Left ventricle myocardium inferior (tissue), 1 donor: ENCODE measurements around the gene PPFIA2. TPM values are rescaled to one million over a fixed set of nuclear protein-coding genes. Genes with fewer than 3 reads are reported as not detected.

Experiments used
- DNase-seq: peaks from one replicate; pipeline ENCODE4 v3.0.0-alpha.2; 2020
- H3K27ac ChIP-seq: fragments of 200-600 bp; replicated peaks from 2 replicates; pipeline ENCODE4 v1.8.0; 2021
- H3K27me3 ChIP-seq: fragments of 200-600 bp; 2 replicates; pipeline ENCODE4 v1.8.0; 2021; ENCODE audit warnings: low read depth
- H3K36me3 ChIP-seq: fragments of 200-600 bp; 2 replicates; pipeline ENCODE4 v1.8.0; 2021
- H3K4me1 ChIP-seq: fragments of 200-600 bp; 2 replicates; pipeline ENCODE4 v1.8.0; 2021
- H3K4me3 ChIP-seq: fragments of 200-600 bp; 2 replicates; pipeline ENCODE4 v1.8.0; 2021; ENCODE audit warnings: mild to moderate bottlenecking, moderate library complexity
- H3K9me3 ChIP-seq: fragments of 200-600 bp; replicated peaks from 2 replicates; pipeline ENCODE4 v1.8.0; 2021
- intact Hi-C: fragments of 100-400 bp; cut with micrococcal nuclease; formaldehyde crosslinking; loops from one replicate; pipeline ENCODE4 v1.11.0; 2022
- total RNA-seq: library from RNA; stranded (reverse); fragmentation: NEBNext Ultra II Directional; extraction: Animal tissue kit (Norgen Biotek cat#: 25700); gene quantifications from one replicate; pipeline ENCODE4 v1.2.1, GENCODE V29; 2021
- TF ChIP-seq, protein P1 (sequence below): fragments of 200-600 bp; IDR thresholded peaks from 2 replicates; pipeline ENCODE4 v1.8.0; 2021; ENCODE audit warnings: antibody characterized with exemption, mild to moderate bottlenecking, borderline replicate concordance
- donor health status: DM: no; HTN: yes; CAD: no; lungs with severe emphysema.

The PPFIA2 gene
- total RNA-seq, 1 donor from 2014 or later: 0.82 TPM

DNA sequence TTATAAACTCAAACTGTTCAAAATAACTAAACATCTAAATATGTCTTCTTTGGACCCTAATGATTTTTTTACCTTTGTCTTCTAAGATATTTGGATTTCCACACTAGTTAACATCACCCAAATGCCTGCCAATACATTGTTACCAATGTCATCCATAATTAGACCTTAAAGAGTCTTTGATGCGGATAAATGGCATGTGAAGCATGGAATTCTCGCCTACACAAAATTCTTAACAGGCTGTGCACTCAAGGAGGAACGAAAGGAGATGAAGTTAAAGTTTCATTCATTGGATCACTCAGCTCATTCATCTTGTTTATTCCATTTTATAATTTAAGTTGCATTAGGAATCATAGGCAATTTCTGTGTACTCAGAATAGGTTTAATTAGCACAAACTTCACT, 461.5 kb downstream of the PPFIA2 start:
- intact Hi-C loops: no loop called here
- peaks cover 7% of the 10 kb centered on the region for H3K9me3 ChIP-seq
- H3K4me1 ChIP-seq: no peaks in the 10 kb centered on the region
- no peak for DNase-seq
- H3K27ac ChIP-seq: no peak overlapping the region
- H3K27me3 ChIP-seq: no peaks in the 10 kb centered on the region
- no peaks in the 10 kb centered on the region for H3K36me3 ChIP-seq
- TF ChIP-seq, protein P1, sequence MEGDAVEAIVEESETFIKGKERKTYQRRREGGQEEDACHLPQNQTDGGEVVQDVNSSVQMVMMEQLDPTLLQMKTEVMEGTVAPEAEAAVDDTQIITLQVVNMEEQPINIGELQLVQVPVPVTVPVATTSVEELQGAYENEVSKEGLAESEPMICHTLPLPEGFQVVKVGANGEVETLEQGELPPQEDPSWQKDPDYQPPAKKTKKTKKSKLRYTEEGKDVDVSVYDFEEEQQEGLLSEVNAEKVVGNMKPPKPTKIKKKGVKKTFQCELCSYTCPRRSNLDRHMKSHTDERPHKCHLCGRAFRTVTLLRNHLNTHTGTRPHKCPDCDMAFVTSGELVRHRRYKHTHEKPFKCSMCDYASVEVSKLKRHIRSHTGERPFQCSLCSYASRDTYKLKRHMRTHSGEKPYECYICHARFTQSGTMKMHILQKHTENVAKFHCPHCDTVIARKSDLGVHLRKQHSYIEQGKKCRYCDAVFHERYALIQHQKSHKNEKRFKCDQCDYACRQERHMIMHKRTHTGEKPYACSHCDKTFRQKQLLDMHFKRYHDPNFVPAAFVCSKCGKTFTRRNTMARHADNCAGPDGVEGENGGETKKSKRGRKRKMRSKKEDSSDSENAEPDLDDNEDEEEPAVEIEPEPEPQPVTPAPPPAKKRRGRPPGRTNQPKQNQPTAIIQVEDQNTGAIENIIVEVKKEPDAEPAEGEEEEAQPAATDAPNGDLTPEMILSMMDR: no peak
- H3K4me3 ChIP-seq: peak overlapping the region; percentile 18

DNA sequence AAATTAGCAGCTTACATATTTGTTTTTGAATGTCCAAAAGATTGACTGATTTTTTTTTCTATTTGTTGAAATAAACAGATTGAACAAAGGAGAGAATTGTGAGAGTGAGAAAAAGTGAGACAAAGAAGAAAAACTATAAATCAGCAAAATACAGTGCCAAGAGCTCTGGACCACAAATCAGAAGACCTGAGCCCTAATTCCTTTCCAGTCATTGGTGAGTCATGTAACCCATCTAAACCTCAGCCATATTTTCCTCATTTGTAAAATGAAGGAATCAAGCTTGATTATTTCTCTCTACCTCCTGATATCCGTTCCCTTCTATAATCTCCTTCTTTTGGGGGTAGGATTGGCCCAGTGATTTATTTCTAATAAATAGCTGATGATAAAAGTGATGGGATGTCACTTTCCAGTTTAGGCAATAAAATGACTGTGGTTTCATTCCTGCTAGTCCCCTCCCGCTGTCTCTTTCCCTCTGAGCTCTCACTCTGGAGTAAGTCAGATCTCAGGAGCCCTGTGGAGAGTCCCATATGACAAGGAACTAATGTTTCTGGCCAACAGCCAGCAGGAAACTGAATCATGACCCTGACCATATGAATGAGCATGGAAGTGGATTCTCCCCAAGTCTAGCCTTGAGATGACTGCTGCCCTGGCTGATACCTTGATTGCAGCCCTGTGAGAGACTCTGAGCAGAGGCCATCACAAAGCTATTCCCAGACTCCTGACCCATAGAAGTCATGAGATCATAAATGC, 462.4 kb downstream of the PPFIA2 start:
- TF ChIP-seq, protein P1: no peak
- DNase-seq: no peak
- intact Hi-C loops: no loop called here
- no peak overlapping the region for H3K27ac ChIP-seq
- H3K27me3 ChIP-seq: no peaks in the 10 kb centered on the region
- peaks cover 7% of the 10 kb centered on the region for H3K9me3 ChIP-seq
- H3K36me3 ChIP-seq: no peaks in the 10 kb centered on the region
- H3K4me1 ChIP-seq: no peaks in the 10 kb centered on the region
- no peak overlapping the region for H3K4me3 ChIP-seq

DNA sequence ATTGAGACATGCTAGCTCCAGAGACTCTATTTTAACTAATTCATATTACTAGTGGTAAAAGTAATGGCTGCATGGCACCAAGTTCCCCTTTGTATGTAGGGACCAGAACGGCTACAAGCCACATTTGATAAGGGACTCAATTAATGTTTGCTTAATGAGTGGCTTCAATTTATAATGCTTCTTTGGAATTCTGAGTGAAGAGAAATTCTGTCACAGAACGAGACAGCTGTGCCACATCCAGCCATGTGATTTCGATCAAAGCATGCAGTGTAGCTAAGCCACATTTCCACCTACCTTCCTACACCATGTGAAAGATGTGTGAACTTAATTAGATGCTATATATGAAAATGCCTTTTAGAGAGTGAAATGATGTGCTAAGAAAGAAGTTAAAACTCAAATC, 463.9 kb downstream of the PPFIA2 start:
- TF ChIP-seq, protein P1: no peak
- intact Hi-C loops: no loop called here
- no peaks in the 10 kb centered on the region for H3K4me1 ChIP-seq
- H3K4me3 ChIP-seq: no peak overlapping the region
- peaks cover 7% of the 10 kb centered on the region for H3K9me3 ChIP-seq
- no peaks in the 10 kb centered on the region for H3K36me3 ChIP-seq
- H3K27ac ChIP-seq: no peak overlapping the region
- no peaks in the 10 kb centered on the region for H3K27me3 ChIP-seq
- no peak for DNase-seq

DNA sequence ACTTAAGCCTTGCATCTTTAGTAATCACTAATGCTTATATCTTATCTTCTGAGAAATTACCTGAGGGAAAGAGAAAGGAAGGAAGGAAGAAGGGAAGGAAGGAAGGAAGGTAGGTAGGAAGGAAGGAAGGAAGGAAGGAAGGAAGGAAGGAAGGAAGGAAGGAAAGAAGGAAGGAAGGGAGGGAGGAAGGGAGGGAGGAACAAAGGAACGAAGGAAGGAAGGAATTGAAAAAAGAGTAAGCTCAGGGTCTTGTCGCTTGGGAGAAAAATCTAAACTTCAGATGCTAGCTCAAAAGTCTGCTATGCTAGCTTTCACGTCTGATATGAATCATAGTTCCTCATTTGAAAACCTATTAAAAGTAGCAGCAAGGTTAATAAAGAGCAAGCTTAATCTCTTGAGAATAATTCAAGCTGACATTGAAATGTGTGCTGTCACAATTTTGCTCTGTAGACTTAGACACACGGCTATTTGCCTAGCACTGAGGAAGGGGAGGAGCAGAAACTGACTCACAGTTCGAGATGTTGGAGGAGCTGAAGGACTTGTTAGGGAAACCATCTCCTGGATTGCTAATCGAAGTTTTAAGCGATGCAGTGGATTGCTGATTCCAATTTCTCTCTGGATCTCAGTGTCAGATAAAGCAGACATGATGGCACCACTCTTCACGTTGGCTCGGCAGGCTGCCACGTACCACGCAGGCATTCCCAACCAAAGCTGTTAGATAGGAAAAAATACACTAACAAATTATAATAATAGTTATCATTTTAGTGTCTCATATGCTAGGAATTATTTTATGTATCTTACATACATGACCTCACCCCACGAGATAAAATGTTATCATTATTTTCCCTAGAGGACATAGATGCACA, 464.6 kb downstream of the PPFIA2 start:
- DNase-seq: no peak
- H3K4me3 ChIP-seq: no peak overlapping the region
- H3K27ac ChIP-seq: no peak overlapping the region
- H3K27me3 ChIP-seq: no peaks in the 10 kb centered on the region
- H3K36me3 ChIP-seq: no peaks in the 10 kb centered on the region
- no peaks in the 10 kb centered on the region for H3K4me1 ChIP-seq
- H3K9me3 ChIP-seq: peaks cover 7% of the 10 kb centered on the region
- intact Hi-C loops: no loop called here
- TF ChIP-seq, protein P1: no peak

DNA sequence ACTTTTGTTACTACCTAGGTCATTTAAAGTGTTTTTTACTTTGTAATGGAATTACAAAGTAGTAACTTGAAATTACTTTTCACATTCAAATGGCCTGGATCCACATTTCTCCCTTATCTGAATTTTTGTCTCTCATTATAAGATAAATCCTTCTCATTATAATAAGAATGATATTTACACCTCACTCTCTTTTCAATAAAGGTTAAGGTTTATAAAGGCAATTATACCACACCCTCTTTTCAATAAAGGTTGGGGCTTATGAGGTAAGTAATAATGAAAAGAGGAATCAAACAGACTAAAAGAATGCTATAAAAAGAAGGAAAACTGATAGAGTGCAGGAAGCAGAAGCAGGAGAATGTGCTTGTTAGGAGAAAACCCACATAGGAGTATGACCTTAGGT, 470.5 kb downstream of the PPFIA2 start:
- DNase-seq: no peak
- Histone ChIP-seq H3K36me3 (no peaks in the 10 kb centered on the region), H3K27me3 (no peaks in the 10 kb centered on the region), H3K4me1 (no peaks in the 10 kb centered on the region), H3K4me3 (no peak overlapping the region), H3K27ac (no peak overlapping the region), H3K9me3 (peaks cover 3% of the 10 kb centered on the region)
- TF ChIP-seq, protein P1: no peak
- intact Hi-C loops: no loop called here
